ENCODE measurements around the gene TIMM44.

- no peak for TF ChIP-seq CTCF (IDR thresholded peaks at IDR 0.05)
- TF ChIP-seq POLR2AphosphoS5 (IDR thresholded peaks at IDR 0.05) = no peak
Measured at GRCh38 chr19:7899751-7900378, 43.6 kb downstream of the TIMM44 start.
